HG03460 (cell line): Measurements from ENCODE around the gene NMBR.
"Not testable (repeated sequence)": the region's sequence is repeated elsewhere in the genome, so short reads cannot be mapped to it uniquely, and the experiment has no call there.

ENCODE experiments used
- ATAC-seq: cut with Tn5 transposase; IDR thresholded peaks from one replicate; pipeline ENCODE4 v1.9.1; 2021; ENCODE audit not compliant: unreplicated experiment

Gene NMBR

DNA sequence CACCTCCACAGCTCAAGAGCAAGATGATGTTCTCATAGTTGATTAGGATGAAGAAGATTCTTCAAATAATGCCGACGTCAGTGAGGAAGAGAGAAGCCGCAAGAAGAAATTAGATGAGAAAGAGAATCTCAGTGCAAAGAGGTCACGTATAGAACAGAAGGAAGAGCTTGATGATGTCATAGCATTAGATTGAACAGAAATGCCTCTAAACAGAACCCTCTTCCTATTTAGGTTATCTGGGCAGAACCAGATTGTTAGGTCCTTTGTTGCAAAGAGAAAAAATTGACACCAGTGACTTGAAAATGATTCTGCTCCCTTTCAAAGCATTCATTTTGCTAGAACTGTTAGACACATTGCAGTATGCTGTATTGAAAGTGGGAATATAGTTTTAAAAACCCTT is 84.1 kb downstream of the NMBR start:
- not testable (repeated sequence) for ATAC-seq

DNA sequence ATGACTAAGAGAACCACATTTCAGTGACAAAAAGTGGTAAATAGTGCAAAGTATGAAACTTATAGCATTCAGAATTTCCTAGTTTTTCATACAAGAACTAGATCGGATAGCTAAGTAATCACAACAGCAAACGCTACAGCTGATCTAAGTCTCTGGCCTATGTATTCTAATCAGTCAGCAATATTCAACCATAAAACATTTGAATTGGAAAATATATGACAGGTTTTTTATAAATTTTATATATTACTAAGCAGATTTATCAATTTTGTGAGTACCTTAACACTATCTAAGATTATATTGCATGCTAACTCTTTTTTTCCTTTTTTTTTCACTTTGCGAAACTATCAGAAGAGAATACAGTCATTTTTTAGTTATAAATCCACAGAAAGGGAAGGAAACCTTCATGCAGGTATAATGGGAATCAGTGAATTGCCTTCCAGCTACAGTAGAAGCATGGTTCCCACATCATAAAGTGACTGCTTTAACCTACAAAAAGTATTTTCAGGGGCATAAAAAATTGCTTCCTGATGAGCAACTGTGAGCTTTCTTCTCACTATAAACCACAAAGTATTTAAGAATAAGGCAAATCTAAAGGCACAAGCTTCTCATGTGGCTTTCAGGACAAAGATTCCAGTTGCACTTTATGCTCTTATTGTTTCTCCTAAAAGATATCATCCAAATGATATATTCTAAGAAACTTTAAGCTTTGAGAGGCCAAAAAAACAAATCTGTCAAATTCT is 88.2 kb downstream of the NMBR start:
- no peak for ATAC-seq

DNA sequence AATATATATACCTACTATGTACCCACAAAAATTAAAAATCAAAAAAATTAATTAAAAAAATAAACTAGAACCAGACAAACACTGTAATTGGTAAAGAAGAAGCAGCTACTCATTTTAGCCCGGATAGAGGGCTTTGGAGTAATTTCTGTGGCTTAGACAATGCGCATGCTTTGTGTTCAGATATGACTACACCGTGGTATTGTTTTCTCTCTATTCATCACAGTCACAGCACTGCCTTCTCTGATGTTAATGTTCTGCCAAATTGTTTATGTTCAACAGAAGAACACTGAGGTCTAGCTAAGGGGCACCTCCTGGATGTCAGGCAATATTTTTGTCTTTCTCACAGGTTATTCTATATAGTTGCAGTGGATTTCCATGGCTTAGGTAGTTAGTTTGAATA is 91.7 kb downstream of the NMBR start:
- peak; percentile 96 for ATAC-seq

DNA sequence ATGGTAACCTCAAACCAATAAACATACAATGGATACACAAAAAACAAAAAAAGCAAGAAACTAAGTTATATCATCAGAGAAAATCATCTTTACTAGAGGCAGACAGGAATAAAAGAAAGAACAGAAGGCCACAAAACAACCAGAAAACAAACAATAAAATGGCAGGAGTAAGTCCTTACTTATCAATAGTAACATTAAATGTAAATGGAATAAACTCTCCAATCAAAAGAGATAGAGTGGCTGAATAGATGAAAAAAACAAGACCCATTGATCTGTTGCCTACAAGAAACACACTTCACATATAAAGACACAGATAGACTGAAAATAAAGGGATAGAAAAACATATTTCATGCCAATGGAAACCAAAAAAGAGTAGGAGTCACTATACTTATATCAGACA is 95.5 kb downstream of the NMBR start:
- ATAC-seq = no peak

DNA sequence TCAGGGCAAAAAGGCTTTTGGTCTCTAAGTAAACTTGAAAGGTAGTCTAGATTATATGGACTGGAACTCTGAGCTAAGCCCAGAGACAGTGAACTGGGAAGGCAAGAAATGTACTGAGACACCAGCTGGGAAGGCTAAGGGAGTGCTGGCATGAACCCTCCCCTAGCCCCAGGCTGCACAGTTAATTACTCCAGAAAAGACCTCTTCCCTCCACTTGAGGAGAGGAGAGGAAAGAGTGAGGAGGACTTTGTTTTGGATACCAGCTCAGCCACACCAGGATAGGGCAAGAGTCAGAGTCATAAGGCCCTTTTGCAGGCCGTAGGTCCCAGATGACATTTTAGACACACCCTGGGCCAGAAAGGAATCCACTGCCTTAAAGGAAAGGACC is 98.3 kb downstream of the NMBR start:
- no peak for ATAC-seq

DNA sequence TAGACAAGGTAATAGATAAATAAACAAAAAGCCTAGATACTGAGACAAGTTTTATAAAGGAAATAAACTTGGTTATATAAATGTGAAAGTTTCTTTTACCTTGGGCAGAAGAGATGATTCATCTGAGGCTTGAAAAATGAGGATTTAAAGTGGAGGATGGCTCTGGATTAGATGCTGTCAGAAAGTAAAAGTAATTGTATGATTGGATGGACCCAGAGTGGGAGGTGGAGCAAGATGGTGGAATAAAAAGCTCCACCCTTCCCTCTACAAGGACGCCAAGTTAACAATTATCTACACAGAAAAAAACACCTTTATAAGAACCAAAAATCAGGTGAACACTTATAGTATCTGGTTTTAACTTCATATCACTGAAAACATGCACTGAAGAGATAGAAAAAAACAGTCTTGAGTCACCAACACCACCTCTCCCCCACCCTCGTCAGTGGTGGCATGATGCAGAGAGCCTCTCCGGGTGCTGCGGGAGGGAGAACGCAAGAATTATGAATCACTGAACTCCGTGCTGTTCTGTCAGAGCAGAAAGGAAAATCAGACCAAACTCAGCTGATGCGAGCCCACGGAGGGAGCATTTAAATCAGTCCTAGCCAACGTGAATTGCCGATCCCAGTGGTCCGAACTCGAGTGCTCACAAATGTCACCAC is 98.9 kb downstream of the NMBR start:
- ATAC-seq = no peak

DNA sequence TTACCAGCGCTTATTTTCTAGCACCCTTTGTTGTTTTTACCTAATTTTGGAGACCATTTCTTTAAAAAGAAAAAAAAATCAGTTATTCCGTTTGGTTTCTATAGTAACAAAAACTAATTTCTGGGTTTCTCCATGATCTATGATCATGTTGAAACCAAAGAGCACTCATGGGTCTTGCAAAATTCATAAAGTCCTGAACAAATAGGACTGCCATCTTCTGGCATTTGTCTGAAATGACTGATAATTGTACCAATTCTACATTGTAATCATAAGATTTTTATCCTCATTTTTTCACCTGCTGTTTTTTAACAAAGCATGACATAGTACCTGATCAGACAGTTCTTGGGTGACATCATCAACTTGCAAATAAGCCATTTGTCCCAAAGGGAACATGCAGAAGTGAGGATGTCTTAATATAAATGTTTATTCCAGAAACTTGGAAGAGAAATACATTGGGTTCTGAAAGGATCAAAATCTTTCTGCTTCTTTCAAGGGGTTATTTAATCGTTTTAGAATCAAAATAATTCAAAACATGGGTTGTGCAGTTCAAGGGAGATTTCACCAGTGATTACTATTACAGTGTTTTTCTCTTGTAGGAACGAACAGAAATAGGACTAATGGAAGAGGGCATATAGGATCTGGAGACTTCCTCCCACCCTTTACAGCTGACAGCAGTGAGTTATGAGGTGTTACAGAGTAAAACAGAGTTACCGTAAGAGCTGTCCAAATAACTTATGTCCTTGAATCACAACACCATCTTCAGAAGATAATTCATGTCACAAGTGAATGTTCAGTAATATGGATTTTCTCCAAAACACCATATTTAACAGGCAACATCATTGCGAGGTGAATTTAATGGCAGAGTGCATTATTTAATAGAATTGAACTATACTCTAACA is 101.3 kb downstream of the NMBR start:
- no peak for ATAC-seq

DNA sequence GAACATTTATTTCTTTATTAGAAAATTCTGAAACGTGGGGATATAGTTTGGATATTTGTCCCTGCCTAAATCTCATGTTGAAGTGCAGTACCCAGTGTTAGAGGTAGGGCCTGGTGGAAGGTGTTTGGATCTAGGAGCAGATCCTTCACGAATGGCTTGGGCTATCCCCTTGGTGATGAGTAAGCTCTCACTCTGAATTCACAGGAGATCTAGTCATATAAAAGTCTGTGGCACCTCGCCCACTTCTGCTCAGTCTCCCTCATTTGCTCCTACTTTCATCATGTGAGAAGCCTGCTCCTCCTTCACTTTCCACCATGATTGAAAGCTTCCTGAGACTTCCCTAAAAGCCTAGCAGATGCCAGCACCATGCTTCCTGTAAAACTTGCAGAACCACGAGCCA is 111.0 kb downstream of the NMBR start:
- ATAC-seq = no peak

DNA sequence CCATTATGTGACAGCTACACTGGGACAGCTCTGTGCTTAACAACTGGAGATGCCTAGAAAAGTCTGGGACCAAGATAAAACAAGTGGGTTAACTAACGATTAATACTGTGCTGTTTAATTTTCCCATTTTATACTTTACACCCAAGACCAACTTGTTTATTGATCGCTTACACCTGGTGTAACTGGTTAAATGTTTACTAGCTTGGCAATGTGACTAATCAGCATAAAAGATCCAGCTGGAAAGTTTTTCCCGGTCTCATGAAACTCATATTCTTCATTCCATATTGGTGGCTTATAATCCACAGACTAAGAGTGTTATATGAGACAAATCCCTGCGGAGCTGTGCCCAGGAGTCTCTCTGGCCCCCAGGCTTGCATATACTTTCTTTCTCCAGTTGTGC is 115.9 kb downstream of the NMBR start:
- ATAC-seq = no peak

DNA sequence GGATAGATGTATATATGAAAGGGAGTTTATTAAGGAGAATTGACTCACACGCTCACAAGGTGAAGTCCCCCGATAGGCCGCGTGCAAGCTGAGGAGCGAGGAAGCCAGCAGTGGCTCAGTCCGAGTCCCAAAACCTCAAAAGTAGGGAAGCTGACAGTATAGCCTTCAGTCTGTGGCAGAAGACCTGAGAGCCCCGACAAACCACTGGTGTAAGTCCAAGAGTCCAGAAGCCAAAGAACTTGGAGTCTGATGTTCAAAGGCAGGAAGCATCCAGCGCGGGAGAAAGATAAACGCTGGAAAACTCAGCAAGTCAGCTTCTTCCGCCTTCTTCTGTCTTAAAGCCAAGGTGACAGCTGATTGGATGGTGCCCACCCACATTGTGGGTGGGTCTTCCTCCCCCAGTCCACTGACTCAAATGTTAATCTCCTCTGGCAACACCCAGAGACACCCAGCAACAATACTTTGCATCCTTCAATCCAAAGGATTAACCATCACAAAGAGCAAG is 116.8 kb downstream of the NMBR start:
- peak; percentile 65 for ATAC-seq

DNA sequence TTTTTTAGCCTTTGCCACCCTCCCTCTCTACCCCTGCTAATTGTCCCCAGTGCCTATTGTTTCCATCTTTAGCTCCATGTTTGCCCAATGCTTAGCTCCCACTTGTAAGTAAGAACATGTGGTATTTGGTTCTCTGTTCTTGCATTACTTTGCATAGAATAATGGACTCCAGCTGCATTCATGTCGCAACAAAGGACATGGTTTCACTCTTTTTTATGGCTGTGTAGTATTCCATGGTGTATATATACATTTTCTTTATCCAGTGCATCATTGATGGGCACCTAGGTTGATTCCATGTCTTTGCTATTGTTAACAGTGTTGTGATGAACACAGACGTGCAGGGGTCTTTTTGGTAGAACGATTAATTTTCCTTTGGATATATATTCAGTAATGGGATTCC is 118.4 kb downstream of the NMBR start:
- ATAC-seq = no peak

DNA sequence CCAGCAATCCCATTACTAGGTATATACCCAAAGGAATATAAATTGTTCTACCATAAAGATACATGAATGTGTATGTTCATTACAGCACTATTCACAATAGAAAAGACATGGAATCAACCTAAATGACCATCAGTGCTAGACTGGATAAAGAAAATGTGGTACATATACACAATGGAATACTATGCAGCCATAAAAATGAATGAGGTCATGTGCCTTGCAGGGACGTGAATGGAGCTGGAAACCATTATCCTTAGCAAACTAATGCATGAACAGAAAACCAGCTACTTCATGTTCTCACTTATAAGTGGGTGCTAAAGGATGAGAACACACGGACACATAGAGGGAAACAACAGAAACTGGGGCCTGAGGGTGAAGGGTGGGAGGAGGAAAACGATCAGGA is 119.1 kb downstream of the NMBR start:
- not testable (repeated sequence) for ATAC-seq

DNA sequence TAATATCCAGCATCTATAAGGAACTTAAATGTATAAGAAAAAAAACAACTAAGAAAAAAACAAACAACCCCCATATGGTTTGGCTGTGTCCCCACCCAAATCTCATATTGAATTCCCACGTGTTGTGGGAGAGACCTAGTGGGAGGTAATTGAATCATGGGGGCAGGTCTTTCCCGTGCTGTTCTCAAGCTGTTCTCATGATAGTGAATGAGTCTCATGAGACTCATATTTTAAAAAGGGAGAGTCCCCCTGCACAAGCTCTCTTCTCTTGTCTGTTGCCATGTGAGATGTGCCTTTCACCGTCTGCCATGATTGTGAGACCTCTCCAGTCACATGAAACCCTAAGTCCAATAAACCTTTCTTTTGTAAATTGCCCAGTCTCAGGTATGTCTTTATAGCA is 119.8 kb downstream of the NMBR start:
- ATAC-seq = no peak

DNA sequence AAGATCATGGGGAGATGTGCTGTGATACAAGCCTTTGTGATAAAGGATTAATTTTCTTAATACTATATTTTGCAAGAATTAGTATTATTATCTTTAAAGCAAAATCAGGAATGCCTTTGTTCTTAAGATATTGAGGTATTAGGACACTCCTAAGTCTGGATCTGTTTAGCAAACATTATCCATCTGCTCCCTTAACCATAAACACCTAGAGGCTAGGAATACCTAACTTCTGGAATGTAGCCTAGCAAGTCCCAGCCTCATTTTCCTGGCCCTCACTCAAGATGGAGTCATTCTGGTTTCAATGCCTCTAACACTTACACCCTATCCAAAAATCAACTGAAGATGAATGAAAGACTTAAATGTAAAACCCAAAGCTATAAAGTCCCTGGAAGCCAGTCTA is 120.5 kb downstream of the NMBR start:
- no peak for ATAC-seq
